CD4-positive, alpha-beta T cell (primary cell): Measurements from ENCODE around the gene POLR2L. TPM values are rescaled to one million over a fixed set of nuclear protein-coding genes. Genes with fewer than 3 reads are reported as not detected.

ENCODE experiments used
- ATAC-seq: fragments of 200-7000 bp; cut with Tn5 transposase; one replicate; pipeline ENCODE4 v1.10.0; 2022; ENCODE audit warnings: mild to moderate bottlenecking; ENCODE audit not compliant: poor library complexity
- CTCF ChIA-PET: fragments of 350-600 bp; sonication (Branson Sonifier 250); formaldehyde crosslinking; loops from one replicate; lab custom pipeline; 2021; ENCODE audit warnings: antibody characterized with exemption, inconsistent platforms; lab: Charles Lee
- POLR2A ChIA-PET: fragments of 350-600 bp; sonication (Branson Sonifier 250); formaldehyde crosslinking; loops from one replicate; lab custom pipeline; 2021; ENCODE audit warnings: antibody characterized with exemption, inconsistent platforms; lab: Charles Lee
- DNase-seq, 14 experiments: peaks; one replicate each; pipeline ENCODE4 v3.0.0-alpha.2; 2013 to 2020; ENCODE audit warnings: mixed read lengths in 2 of 14
- H3K27ac ChIP-seq, 2 donors: one replicate each; pipeline versions ENCODE4 v1.5.1 to v1.7.0; 2013; ENCODE audit warnings: low read length in 2 of 2, low read depth in 1 of 2, mild to moderate bottlenecking in 1 of 2
- H3K27me3 ChIP-seq, 2 experiments: 1 replicate in 1 of 2; 2 replicates in 1 of 2; pipeline versions ENCODE4 v1.6.1 to v1.7.0; 2013; ENCODE audit warnings: low read length in 2 of 2, control low read depth in 1 of 2, mild to moderate bottlenecking in 1 of 2, moderate library complexity in 1 of 2; ENCODE audit not compliant: insufficient read depth in 2 of 2, control insufficient read depth in 1 of 2
- H3K36me3 ChIP-seq: one replicate; pipeline ENCODE4 v1.6.1; 2013; ENCODE audit warnings: low read length, control low read depth; ENCODE audit not compliant: insufficient read depth
- H3K4me1 ChIP-seq: one replicate; pipeline ENCODE4 v1.6.1; 2013; ENCODE audit warnings: low read length, control low read depth; ENCODE audit not compliant: insufficient read depth
- H3K4me3 ChIP-seq: one replicate; pipeline ENCODE4 v1.5.1; 2013; ENCODE audit warnings: mild to moderate bottlenecking, low read length, moderate library complexity
- H3K9me3 ChIP-seq, 2 experiments: 1 replicate in 1 of 2; 2 replicates in 1 of 2; pipeline versions ENCODE4 v1.6.1 to v1.7.0; 2013; ENCODE audit warnings: low read length in 2 of 2, mild to moderate bottlenecking in 2 of 2, control low read depth in 1 of 2, moderate library complexity in 1 of 2; ENCODE audit not compliant: control insufficient read depth in 1 of 2, insufficient read depth in 1 of 2
- H3K27ac Mint-ChIP-seq: one replicate; pipeline ENCODE4 v1.8.0; 2020; ENCODE audit warnings: mixed read lengths
- H3K27me3 Mint-ChIP-seq: one replicate; pipeline ENCODE4 v1.8.0; 2021; ENCODE audit warnings: mixed read lengths
- H3K36me3 Mint-ChIP-seq: one replicate; pipeline ENCODE4 v1.8.0; 2021; ENCODE audit warnings: low read depth, mixed read lengths
- H3K4me1 Mint-ChIP-seq: one replicate; pipeline ENCODE4 v1.8.0; 2021; ENCODE audit warnings: low read depth, mixed read lengths
- H3K4me3 Mint-ChIP-seq: one replicate; pipeline ENCODE4 v1.8.0; 2020; ENCODE audit warnings: mild to moderate bottlenecking, mixed read lengths
- H3K9me3 Mint-ChIP-seq: one replicate; pipeline ENCODE4 v1.8.0; 2020; ENCODE audit warnings: mixed read lengths
- CTCF ChIP-seq: fragments of 200-600 bp; IDR thresholded peaks from one replicate; pipeline ENCODE4 v1.8.0; 2022; ENCODE audit warnings: antibody characterized with exemption, mild to moderate bottlenecking
- intact Hi-C, 2 experiments: fragments of 100-400 bp; cut with DNase I in 1 of 2; cut with micrococcal nuclease in 1 of 2; formaldehyde crosslinking; loops; one replicate each; pipeline versions ENCODE4 v1.15.1 to v1.9.0; 2023 to 2025; cut with DNase I, micrococcal nuclease
- total RNA-seq, 174 experiments: library from RNA in 2 of 174; stranded (reverse) in 2 of 174; gene quantifications; one replicate each; pipeline ENCODE4 v1.2.3 and lab custom pipeline; 2021 to 2026

POLR2L gene
- total RNA-seq, 2 experiments from 2014 or later, result 19.6 to 19.8 TPM

GRCh38 chr11:836274-836673 is 6.1 kb downstream of the POLR2L start:
- no peak overlapping the region for H3K27ac Mint-ChIP-seq
- no peak for TF ChIP-seq CTCF
- POLR2A ChIA-PET, result interaction anchor here (1.2 kb wide), 1 partner anchor 16 kb away, joined by 4 read pairs; no protein-coding TSS in a partner anchor
- H3K36me3 Mint-ChIP-seq, result peaks cover 22% of the 10 kb centered on the region
- H3K27me3 ChIP-seq, result peaks cover 5 to 14% of the 10 kb centered on the region in 2 experiments
- H3K9me3 ChIP-seq, result peaks cover 0 to 8% of the 10 kb centered on the region in 2 experiments
- no peak overlapping the region for H3K4me3 Mint-ChIP-seq
- intact Hi-C loops, result no loop called here
- H3K27ac ChIP-seq, result no peak overlapping the region
- peaks cover 52% of the 10 kb centered on the region for H3K4me1 ChIP-seq
- peaks cover 28% of the 10 kb centered on the region for H3K36me3 ChIP-seq
- ATAC-seq (no peak), DNase-seq (no peak)
- H3K27me3 Mint-ChIP-seq, result peaks cover 13% of the 10 kb centered on the region
- peaks cover 24% of the 10 kb centered on the region for H3K4me1 Mint-ChIP-seq
- CTCF ChIA-PET, result no interaction called here
- H3K4me3 ChIP-seq, result no peak overlapping the region
- H3K9me3 Mint-ChIP-seq, result no peaks in the 10 kb centered on the region

- ATAC-seq (no peak), DNase-seq (peak in 2 of 14 experiments; percentile 56 to 65)
- peak overlapping the region; percentile 69 for H3K4me3 Mint-ChIP-seq
- ChIA-PET POLR2A (interaction anchor here (1.6 to 10.0 kb wide), 3 partner anchors 8 to 26 kb away, joined by 4 to 115 read pairs (median 71); partner anchors contain the start of genes PNPLA2, POLR2L and TSPAN4), CTCF (no interaction called here)
- TF ChIP-seq CTCF, result no peak
- no peaks in the 10 kb centered on the region for H3K9me3 Mint-ChIP-seq
- H3K4me1 Mint-ChIP-seq, result peaks cover 22% of the 10 kb centered on the region
- peaks cover 0 to 18% of the 10 kb centered on the region in 2 experiments for H3K9me3 ChIP-seq
- H3K27ac Mint-ChIP-seq, result no peak overlapping the region
- intact Hi-C loops, result no loop called here
- peaks cover 11% of the 10 kb centered on the region for H3K36me3 Mint-ChIP-seq
- H3K4me3 ChIP-seq, result no peak overlapping the region
- H3K27ac ChIP-seq, result no peak overlapping the region
- H3K4me1 ChIP-seq, result peaks cover 52% of the 10 kb centered on the region
- peaks cover 21 to 29% of the 10 kb centered on the region in 2 experiments for H3K27me3 ChIP-seq
- H3K36me3 ChIP-seq, result peaks cover 19% of the 10 kb centered on the region
- peaks cover 21% of the 10 kb centered on the region for H3K27me3 Mint-ChIP-seq
Measured at GRCh38 chr11:834371-835316, 7.7 kb downstream of the POLR2L start.

GRCh38 chr11:833849-834311 is 8.4 kb downstream of the POLR2L start:
- Histone ChIP-seq H3K9me3 (peaks cover 0 to 25% of the 10 kb centered on the region in 2 experiments), H3K36me3 (peaks cover 11% of the 10 kb centered on the region), H3K27ac (no peak overlapping the region), H3K4me1 (peaks cover 58% of the 10 kb centered on the region), H3K4me3 (peak overlapping the region; percentile 34), H3K27me3 (peaks cover 29 to 37% of the 10 kb centered on the region in 2 experiments)
- DNase-seq, result no peak
- Mint-ChIP-seq H3K4me1 (peaks cover 24% of the 10 kb centered on the region), H3K36me3 (peaks cover 3% of the 10 kb centered on the region), H3K9me3 (no peaks in the 10 kb centered on the region), H3K4me3 (peak overlapping the region; percentile 85), H3K27ac (no peak overlapping the region), H3K27me3 (peaks cover 29% of the 10 kb centered on the region)
- CTCF ChIA-PET, result no interaction called here
- POLR2A ChIA-PET, result interaction anchor here (1.6 to 10.0 kb wide), 3 partner anchors 9 to 25 kb away, joined by 4 to 115 read pairs (median 71); partner anchors contain the start of genes PNPLA2, POLR2L and TSPAN4
- intact Hi-C loops, result no loop called here
- no peak for ATAC-seq
- TF ChIP-seq CTCF, result no peak
